HG03432 (cell line): ENCODE measurements around the gene SMIM20.

Experiments
- ATAC-seq: cut with Tn5 transposase; IDR thresholded peaks from one replicate; pipeline ENCODE4 v1.9.1; 2021; ENCODE audit warnings: mild to moderate bottlenecking, moderate library complexity; ENCODE audit not compliant: unreplicated experiment

Gene SMIM20

GRCh38 chr4:25925486-25926201 lies 11.6 kb downstream of the SMIM20 start:
- peak; percentile 90 for ATAC-seq

- no peak for ATAC-seq
Observed at GRCh38 chr4:25926462-25926861, 12.4 kb downstream of the SMIM20 start.

- ATAC-seq, result no peak
Observed at GRCh38 chr4:25927361-25928195, 13.6 kb downstream of the SMIM20 start.

- ATAC-seq, result no peak
Observed at GRCh38 chr4:25928379-25929297, 14.6 kb downstream of the SMIM20 start.

GRCh38 chr4:25929298-25929686 lies 15.3 kb downstream of the SMIM20 start:
- ATAC-seq, result no peak

GRCh38 chr4:25930731-25931354 lies 16.8 kb downstream of the SMIM20 start:
- ATAC-seq, result no peak

GRCh38 chr4:25936696-25937095 lies 22.7 kb downstream of the SMIM20 start:
- ATAC-seq, result no peak

GRCh38 chr4:25937801-25938200 lies 23.8 kb downstream of the SMIM20 start:
- no peak for ATAC-seq

- peak; percentile 43 for ATAC-seq
Observed at GRCh38 chr4:25938366-25938765, 24.3 kb downstream of the SMIM20 start.

- peak; percentile 98 for ATAC-seq
Observed at GRCh38 chr4:25938787-25939186, 24.8 kb downstream of the SMIM20 start.

GRCh38 chr4:25939330-25939729 lies 25.3 kb downstream of the SMIM20 start:
- no peak for ATAC-seq

GRCh38 chr4:25941457-25942221 lies 27.6 kb downstream of the SMIM20 start:
- no peak for ATAC-seq

GRCh38 chr4:25943312-25943711 lies 29.3 kb downstream of the SMIM20 start:
- ATAC-seq, result no peak

GRCh38 chr4:25943805-25944204 lies 29.8 kb downstream of the SMIM20 start:
- ATAC-seq, result no peak

GRCh38 chr4:25948051-25948450 lies 34.0 kb downstream of the SMIM20 start:
- no peak for ATAC-seq

GRCh38 chr4:25949173-25949748 lies 35.2 kb downstream of the SMIM20 start:
- no peak for ATAC-seq

GRCh38 chr4:25949994-25950393 lies 36.0 kb downstream of the SMIM20 start:
- no peak for ATAC-seq

GRCh38 chr4:25950461-25951389 lies 36.7 kb downstream of the SMIM20 start:
- ATAC-seq, result no peak
